Karpas-422 (cell line): ENCODE results near the gene PXN. TPM values are rescaled to one million over a fixed set of nuclear protein-coding genes. Genes with fewer than 3 reads are reported as not detected.

Experiments used
- DNase-seq: peaks from one replicate; pipeline ENCODE4 v3.0.0-alpha.2; 2015
- H2AFZ ChIP-seq: fragments of 200-600 bp; sonication (generic); 2 replicates; pipeline ENCODE4 v1.6.1; 2014; ENCODE audit warnings: antibody characterized with exemption, low read length, mixed read lengths
- H3K27ac ChIP-seq: fragments of 200-600 bp; sonication (generic); 2 replicates; pipeline ENCODE4 v1.5.1; 2014; ENCODE audit warnings: mild to moderate bottlenecking, low read length, moderate library complexity
- H3K27me3 ChIP-seq: fragments of 200-600 bp; sonication (generic); 2 replicates; pipeline ENCODE4 v1.6.1; 2014; ENCODE audit warnings: low read length, mixed read lengths
- H3K36me3 ChIP-seq: fragments of 200-600 bp; sonication (generic); 2 replicates; pipeline ENCODE4 v1.6.1; 2014; ENCODE audit warnings: low read length, mixed read lengths; ENCODE audit not compliant: insufficient read depth
- H3K4me1 ChIP-seq: fragments of 200-600 bp; sonication (generic); 2 replicates; pipeline ENCODE4 v1.6.1; 2014; ENCODE audit warnings: mild to moderate bottlenecking, low read length, mixed read lengths
- H3K4me2 ChIP-seq: fragments of 200-600 bp; sonication (generic); 2 replicates; pipeline ENCODE4 v1.6.1; 2014; ENCODE audit warnings: low read length, low read depth, mild to moderate bottlenecking; ENCODE audit not compliant: poor library complexity, severe bottlenecking
- H3K4me3 ChIP-seq: fragments of 200-600 bp; sonication (generic); 2 replicates; pipeline ENCODE4 v1.5.1; 2014; ENCODE audit warnings: mild to moderate bottlenecking, antibody characterized with exemption, low read length, mixed read lengths
- H3K79me2 ChIP-seq: fragments of 200-600 bp; sonication (generic); 2 replicates; pipeline ENCODE4 v1.6.1; 2014; ENCODE audit warnings: mild to moderate bottlenecking, low read length, mixed read lengths
- H3K9ac ChIP-seq: fragments of 200-600 bp; sonication (generic); 2 replicates; pipeline ENCODE4 v1.6.0; 2014; ENCODE audit warnings: low read length
- H3K9me2 ChIP-seq: fragments of 200-600 bp; sonication (generic), shearing (Covaris generic); replicated peaks from 2 replicates; pipeline ENCODE4 v1.6.0; 2014; ENCODE audit warnings: mild to moderate bottlenecking, low read length, moderate library complexity; ENCODE audit not compliant: insufficient read depth
- H3K9me3 ChIP-seq: fragments of 300-700, 200-600 bp; sonication (generic); 2 replicates; pipeline ENCODE4 v1.6.1; 2014; ENCODE audit warnings: low read length, mixed read lengths
- H4K20me1 ChIP-seq: fragments of 200-600 bp; sonication (generic); 2 replicates; pipeline ENCODE4 v1.6.1; 2014; ENCODE audit warnings: mild to moderate bottlenecking, antibody characterized with exemption, low read length, low read depth; ENCODE audit not compliant: insufficient read depth
- total RNA-seq: library from RNA; depleted of rRNA; stranded (reverse); fragments of >200 nt; shearing (Covaris generic); gene quantifications from 2 replicates; pipeline ENCODE4 v1.2.3, GENCODE V29; 2014; ENCODE audit warnings: low replicate concordance

PXN gene
- total RNA-seq, 1 experiment from 2014 or later: 2.5 TPM

DNA sequence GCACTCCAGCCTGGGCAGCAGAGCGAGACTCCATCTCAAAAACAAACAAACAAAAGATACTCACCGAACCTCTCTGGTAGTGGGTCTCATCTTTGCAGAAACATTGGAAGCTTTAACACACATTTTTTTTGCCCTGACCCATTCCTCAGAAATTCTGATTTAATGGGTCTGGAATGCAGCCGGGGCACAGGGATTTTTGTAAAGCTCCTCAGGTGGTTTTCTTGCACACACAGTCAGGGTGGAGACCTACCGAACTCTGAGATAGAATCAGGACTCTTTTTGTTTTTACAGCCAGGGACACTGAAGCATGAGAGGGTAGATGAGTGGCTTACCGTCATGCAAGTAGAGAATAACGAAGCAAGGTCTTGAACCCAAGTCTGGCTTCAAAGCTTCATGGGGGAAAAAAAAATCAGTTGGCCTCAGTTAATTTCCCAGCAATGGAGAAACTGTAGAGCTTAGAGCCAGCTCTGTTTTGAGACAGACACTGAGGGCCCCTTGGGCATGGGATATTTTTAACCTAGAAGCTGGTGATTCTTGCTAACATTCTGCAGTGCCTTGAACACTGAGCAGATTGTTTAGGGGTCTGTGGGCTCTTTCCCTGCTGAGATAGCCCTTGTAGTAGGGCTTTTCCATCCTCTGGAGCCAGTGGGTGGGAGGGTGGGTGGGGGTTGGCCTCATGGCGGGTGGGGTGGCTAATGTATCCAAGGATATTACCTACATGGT, 21.4 kb upstream of the PXN start:
- no peaks in the 10 kb centered on the region; the same call in 1 of the 2 replicates for H4K20me1 ChIP-seq
- no peaks in the 10 kb centered on the region for H3K9me3 ChIP-seq
- no peak overlapping the region for H3K4me2 ChIP-seq
- no peak overlapping the region for H2AFZ ChIP-seq
- H3K9ac ChIP-seq: no peak overlapping the region
- no peak for DNase-seq
- no peaks in the 10 kb centered on the region for H3K27me3 ChIP-seq
- peaks cover 10% of the 10 kb centered on the region for H3K4me1 ChIP-seq
- H3K4me3 ChIP-seq: no peak overlapping the region
- no peaks in the 10 kb centered on the region for H3K79me2 ChIP-seq
- H3K27ac ChIP-seq: no peak overlapping the region
- no peaks in the 10 kb centered on the region for H3K9me2 ChIP-seq
- H3K36me3 ChIP-seq: no peaks in the 10 kb centered on the region

DNA sequence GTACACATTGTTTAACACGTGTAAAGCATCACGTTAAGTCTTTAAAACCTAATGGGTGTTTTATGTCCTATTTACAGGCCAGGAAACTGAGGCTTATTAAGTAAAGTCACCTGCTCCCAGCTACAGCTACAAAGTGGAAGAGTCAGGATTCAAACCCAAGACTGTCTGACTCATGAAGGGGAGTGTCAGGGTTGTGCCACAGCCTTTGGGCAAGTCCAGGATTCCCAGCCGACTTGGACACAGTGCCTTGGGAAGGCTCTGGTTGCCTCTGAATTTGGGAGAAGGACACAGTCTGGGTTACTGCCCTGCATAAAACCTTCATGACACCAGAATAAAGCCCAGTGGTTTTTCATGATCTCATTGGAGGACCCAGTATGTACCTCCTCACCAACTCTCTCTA, 18.9 kb upstream of the PXN start:
- H3K9me3 ChIP-seq: no peaks in the 10 kb centered on the region
- no peaks in the 10 kb centered on the region for H3K79me2 ChIP-seq
- no peak overlapping the region for H3K4me2 ChIP-seq
- no peaks in the 10 kb centered on the region for H3K9me2 ChIP-seq
- H3K27me3 ChIP-seq: no peaks in the 10 kb centered on the region
- no peaks in the 10 kb centered on the region for H3K4me1 ChIP-seq
- H3K4me3 ChIP-seq: no peak overlapping the region
- no peak overlapping the region for H2AFZ ChIP-seq
- H3K9ac ChIP-seq: no peak overlapping the region
- no peaks in the 10 kb centered on the region for H3K36me3 ChIP-seq
- no peak for DNase-seq
- H4K20me1 ChIP-seq: no peaks in the 10 kb centered on the region
- H3K27ac ChIP-seq: no peak overlapping the region

DNA sequence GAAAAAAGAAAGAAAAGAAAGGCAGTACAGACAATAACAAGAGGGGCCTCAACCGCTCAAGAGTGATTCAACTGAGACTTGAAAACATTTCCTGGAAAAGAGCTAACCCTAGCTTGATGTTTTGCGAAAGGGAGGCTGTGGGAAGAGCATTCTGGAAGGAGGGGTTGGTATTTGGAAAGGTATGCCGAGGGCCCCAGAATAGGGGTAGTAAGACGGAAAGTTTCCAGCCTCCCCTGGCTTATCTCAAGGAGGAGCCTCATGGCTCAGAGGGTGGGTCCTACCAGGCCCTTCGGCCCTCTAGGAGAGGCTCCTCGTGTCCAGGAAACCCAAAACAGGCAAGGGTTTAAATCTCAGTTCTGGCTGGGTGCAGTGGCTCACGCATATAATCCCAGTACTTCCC, 17.8 kb upstream of the PXN start:
- no peaks in the 10 kb centered on the region for H3K79me2 ChIP-seq
- no peaks in the 10 kb centered on the region for H4K20me1 ChIP-seq
- H3K4me2 ChIP-seq: no peak overlapping the region
- H3K27me3 ChIP-seq: no peaks in the 10 kb centered on the region
- H3K36me3 ChIP-seq: no peaks in the 10 kb centered on the region
- no peak overlapping the region for H3K27ac ChIP-seq
- DNase-seq: no peak
- H3K4me1 ChIP-seq: no peaks in the 10 kb centered on the region
- H2AFZ ChIP-seq: no peak overlapping the region
- no peak overlapping the region for H3K9ac ChIP-seq
- H3K9me2 ChIP-seq: no peaks in the 10 kb centered on the region
- no peaks in the 10 kb centered on the region for H3K9me3 ChIP-seq
- no peak overlapping the region for H3K4me3 ChIP-seq

DNA sequence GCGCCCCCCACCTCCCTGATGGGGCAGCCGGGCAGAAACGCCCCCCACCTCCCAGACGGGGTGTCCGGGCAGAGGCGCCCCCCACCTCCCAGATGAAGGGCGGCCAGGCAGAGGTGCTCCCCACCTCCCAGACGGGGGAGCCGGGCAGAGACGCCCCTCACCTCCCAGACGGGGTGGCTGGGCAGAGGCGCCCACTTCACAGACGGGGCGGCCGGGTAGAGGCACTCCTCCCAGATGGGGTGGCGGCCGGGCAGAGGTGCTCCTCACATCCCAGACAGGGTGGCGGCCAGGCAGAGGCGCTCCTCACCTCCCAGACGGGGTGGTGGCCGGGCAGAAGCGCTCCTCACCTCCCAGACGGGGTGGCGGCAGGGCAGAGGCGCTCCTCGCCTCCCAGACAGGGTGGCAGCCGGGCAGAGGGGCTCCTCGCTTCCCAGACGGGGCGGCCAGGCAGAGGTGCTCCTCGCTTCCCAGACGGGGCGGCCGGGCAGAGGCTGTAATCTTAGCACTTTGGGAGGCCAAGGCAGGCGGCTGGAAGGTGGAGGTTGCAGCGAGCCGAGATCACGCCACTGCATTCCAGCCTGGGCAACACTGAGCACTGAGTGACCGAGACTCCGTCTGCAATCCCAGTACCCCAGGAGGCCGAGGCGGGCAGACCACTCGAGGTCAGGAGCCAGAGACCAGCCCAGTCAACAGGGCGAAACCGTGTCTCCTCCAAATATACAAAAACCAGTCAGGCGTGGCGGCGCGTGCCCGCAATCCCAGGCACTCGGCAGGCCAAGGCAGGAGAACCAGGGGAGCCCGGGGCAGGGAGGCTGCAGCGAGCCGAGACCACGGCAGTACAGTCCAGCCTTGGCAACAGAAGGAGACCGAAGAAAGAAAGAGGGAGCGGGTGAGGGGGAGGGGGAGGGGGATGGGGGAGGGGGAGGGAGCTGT, 12.9 kb upstream of the PXN start:
- H3K27ac ChIP-seq: no peak overlapping the region
- H3K9ac ChIP-seq: no peak overlapping the region
- no peaks in the 10 kb centered on the region for H3K9me2 ChIP-seq
- DNase-seq: no peak
- H3K4me2 ChIP-seq: no peak overlapping the region
- no peaks in the 10 kb centered on the region for H3K9me3 ChIP-seq
- H4K20me1 ChIP-seq: no peaks in the 10 kb centered on the region
- H3K4me3 ChIP-seq: no peak overlapping the region
- H2AFZ ChIP-seq: no peak overlapping the region
- no peaks in the 10 kb centered on the region for H3K4me1 ChIP-seq
- H3K79me2 ChIP-seq: no peaks in the 10 kb centered on the region
- H3K27me3 ChIP-seq: no peaks in the 10 kb centered on the region
- no peaks in the 10 kb centered on the region for H3K36me3 ChIP-seq

DNA sequence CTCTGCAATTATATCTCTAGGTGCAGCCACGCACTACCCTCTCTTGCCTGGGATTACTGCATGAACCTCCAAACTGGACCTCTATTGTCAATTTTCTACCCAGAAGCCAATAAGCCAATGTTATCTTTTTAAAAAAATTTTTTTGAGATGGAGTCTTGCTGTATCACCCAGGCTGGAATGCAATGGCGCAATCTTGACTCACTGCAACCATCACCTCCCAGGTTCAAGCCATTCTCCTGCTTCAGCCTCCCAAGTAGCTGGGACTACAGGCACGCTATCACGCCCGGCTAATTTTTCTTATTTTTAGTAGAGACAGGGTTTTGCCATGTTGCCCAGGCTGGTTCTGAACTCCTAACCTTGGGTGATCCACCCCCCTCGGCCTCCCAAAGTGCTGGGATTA, 11.2 kb upstream of the PXN start:
- H3K4me1 ChIP-seq: no peaks in the 10 kb centered on the region
- no peak overlapping the region for H3K4me2 ChIP-seq
- H3K9ac ChIP-seq: no peak overlapping the region
- no peaks in the 10 kb centered on the region for H3K9me2 ChIP-seq
- no peak overlapping the region for H2AFZ ChIP-seq
- no peaks in the 10 kb centered on the region for H3K79me2 ChIP-seq
- no peaks in the 10 kb centered on the region for H3K27me3 ChIP-seq
- H4K20me1 ChIP-seq: no peaks in the 10 kb centered on the region
- no peaks in the 10 kb centered on the region for H3K9me3 ChIP-seq
- H3K27ac ChIP-seq: no peak overlapping the region
- H3K36me3 ChIP-seq: no peaks in the 10 kb centered on the region
- no peak overlapping the region for H3K4me3 ChIP-seq
- no peak for DNase-seq

DNA sequence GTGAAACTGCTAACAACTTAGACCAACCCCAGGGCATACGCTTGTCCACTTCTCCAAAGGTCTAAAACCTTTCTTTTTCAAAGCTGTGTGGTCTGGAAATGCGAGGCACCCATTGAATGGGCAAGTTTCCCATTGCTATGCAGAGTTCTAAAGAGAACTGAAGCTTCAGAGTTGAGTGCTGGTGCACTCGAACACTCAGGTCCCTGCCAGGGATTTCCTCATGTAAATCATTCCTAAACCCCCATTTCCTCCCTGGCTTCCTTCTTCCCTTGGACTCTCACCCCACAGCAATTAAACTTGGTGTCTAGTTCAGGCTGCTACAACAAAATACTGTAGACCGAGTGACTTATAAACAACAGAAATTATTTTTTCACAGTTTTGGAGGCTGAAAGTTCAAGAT, 2.2 kb upstream of the PXN start:
- H3K4me2 ChIP-seq: no peak overlapping the region
- H3K27me3 ChIP-seq: no peaks in the 10 kb centered on the region

DNA sequence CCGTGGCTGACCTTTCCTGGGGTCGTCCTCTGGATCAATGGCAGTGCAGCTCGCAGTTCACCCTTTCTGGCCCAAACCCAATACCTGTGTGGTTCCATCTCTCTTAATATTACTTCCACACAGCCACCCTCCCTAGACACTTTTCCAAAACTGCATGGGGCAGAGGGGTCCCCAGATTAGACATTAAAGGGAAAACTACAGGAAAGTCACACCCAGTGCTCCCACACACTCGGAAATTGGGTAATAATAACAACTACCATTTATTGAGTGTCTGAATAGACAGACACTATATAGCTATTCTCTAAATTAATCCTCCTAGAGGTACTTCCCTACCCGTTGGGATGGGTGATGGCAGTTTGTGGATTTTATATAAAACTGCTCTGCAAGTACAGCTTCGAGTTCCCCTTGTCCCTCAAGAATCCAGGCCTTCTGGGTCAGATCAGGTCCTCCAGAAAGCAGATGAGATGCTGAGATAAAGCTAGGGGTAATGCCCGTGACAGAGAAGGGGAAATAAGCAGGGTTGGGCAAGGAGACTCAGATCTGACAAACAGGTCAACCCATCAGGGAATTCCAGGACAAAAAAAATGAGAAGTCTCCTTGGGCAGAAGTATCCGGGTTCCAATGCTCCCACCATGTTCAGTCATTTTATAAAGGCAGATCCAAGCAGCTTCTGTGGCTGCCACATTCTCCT, 795 bp upstream of the PXN start:
- DNase-seq: no peak
- no peaks in the 10 kb centered on the region for H3K36me3 ChIP-seq
- H3K9me3 ChIP-seq: no peaks in the 10 kb centered on the region
- no peak overlapping the region for H3K27ac ChIP-seq
- peaks cover 15% of the 10 kb centered on the region for H3K4me1 ChIP-seq
- H3K4me3 ChIP-seq: 0 out of 2 replicates have a peak overlapping the region, but pooled peaks have one; percentile 37
- peaks cover 11% of the 10 kb centered on the region for H4K20me1 ChIP-seq
- peak overlapping the region; percentile 41; the same call in 1 of the 2 replicates for H3K9ac ChIP-seq
- H3K79me2 ChIP-seq: no peaks in the 10 kb centered on the region
- H3K27me3 ChIP-seq: no peaks in the 10 kb centered on the region
- no peak overlapping the region for H2AFZ ChIP-seq
- H3K4me2 ChIP-seq: peak overlapping the region; percentile 42
- H3K9me2 ChIP-seq: no peaks in the 10 kb centered on the region

More for the DNA sequence above, 2.2 kb upstream of the PXN start:
- no peak overlapping the region for H3K4me3 ChIP-seq
- H3K36me3 ChIP-seq: no peaks in the 10 kb centered on the region
- no peak overlapping the region for H3K27ac ChIP-seq
- no peaks in the 10 kb centered on the region for H3K9me2 ChIP-seq
- DNase-seq: no peak
- no peaks in the 10 kb centered on the region for H3K9me3 ChIP-seq
- H3K4me1 ChIP-seq: peaks cover 15% of the 10 kb centered on the region
- H3K79me2 ChIP-seq: no peaks in the 10 kb centered on the region
- no peak overlapping the region for H2AFZ ChIP-seq
- H3K9ac ChIP-seq: no peak overlapping the region
- peaks cover 11% of the 10 kb centered on the region; the same call in 1 of the 2 replicates for H4K20me1 ChIP-seq
